Mucosa of stomach (tissue), 1 donor: ENCODE data around the gene RAP1GAP2.

Experiments used
- H3K27me3 ChIP-seq: one replicate; pipeline ENCODE4 v1.7.0; 2013; ENCODE audit warnings: mild to moderate bottlenecking, low read length; ENCODE audit not compliant: control insufficient read depth, insufficient read depth
- H3K36me3 ChIP-seq: one replicate; pipeline ENCODE4 v1.7.0; 2013; ENCODE audit warnings: low read length; ENCODE audit not compliant: control insufficient read depth, insufficient read depth
- H3K4me1 ChIP-seq: one replicate; pipeline ENCODE4 v1.7.0; 2013; ENCODE audit warnings: mild to moderate bottlenecking, low read length; ENCODE audit not compliant: control insufficient read depth, insufficient read depth
- H3K4me3 ChIP-seq: one replicate; pipeline ENCODE4 v1.7.0; 2013; ENCODE audit warnings: low read length
- H3K9ac ChIP-seq: one replicate; pipeline ENCODE4 v1.7.0; 2013; ENCODE audit warnings: mild to moderate bottlenecking, low read length, moderate library complexity
- H3K9me3 ChIP-seq: one replicate; pipeline ENCODE4 v1.7.0; 2013; ENCODE audit warnings: mild to moderate bottlenecking, low read length, moderate library complexity; ENCODE audit not compliant: control insufficient read depth
- donor health status: Pancreatic carcinoma.

Gene RAP1GAP2

DNA sequence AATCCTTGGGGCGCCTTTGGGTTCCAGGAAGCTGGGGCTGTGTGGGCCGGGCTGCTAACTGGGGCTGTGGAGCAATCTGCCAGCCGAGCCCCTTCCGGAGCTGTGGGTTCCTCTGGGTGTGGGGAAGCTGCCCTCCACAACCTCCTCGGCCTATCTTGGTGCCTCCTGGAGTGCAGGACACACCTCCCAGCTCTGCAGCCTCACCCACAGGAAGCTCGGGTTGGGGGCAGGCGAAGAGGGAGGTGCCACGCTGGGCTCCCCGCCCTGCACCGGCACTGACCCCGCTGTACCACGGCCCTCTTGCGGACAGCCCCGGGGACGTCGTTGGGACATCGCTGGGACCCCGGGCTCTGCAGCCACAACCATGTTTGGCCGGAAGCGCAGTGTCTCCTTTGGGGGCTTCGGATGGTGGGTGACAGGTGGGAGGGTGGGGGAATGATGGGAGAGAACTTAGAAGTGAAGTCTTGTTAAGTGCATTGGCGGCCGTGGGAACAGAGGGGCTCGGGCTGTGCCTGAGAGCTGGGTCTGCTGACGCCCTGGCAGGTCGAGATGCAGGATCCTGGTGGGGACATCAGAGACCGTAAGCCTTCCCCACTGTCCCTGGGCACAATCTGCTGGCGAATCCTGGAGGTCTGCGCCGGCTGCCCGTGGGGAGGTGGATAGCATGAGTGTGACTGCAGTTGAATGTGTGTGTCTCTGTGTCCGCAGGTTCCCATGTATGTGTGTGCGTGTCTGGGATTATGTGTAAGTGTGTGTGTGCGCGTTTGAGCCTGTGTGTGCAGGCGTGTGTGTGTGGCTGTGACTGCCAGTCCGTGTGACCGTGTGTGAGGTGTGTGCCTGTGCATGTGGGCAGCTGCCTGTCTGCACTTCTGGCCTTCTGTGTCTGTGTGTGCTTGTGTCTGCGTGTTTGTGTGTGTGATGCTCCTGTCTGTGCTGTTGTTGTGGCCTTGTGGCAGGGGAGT is at the start of gene RAP1GAP2:
RAP1GAP2 (plus strand) TSS at position 275 of the 962 bp plus-strand sequence; CDS start at position 365, 90 bp downstream.
- H3K9me3 ChIP-seq: no peaks in the 10 kb centered on the region
- H3K9ac ChIP-seq: peak within 1 kb of the TSS; percentile 70
- peak within 1 kb of the TSS; percentile 86 for H3K4me3 ChIP-seq
- no peaks in the 10 kb centered on the region for H3K27me3 ChIP-seq
- H3K4me1 ChIP-seq: peaks cover 26% of the 10 kb centered on the region
- no peaks in the 10 kb centered on the region for H3K36me3 ChIP-seq

DNA sequence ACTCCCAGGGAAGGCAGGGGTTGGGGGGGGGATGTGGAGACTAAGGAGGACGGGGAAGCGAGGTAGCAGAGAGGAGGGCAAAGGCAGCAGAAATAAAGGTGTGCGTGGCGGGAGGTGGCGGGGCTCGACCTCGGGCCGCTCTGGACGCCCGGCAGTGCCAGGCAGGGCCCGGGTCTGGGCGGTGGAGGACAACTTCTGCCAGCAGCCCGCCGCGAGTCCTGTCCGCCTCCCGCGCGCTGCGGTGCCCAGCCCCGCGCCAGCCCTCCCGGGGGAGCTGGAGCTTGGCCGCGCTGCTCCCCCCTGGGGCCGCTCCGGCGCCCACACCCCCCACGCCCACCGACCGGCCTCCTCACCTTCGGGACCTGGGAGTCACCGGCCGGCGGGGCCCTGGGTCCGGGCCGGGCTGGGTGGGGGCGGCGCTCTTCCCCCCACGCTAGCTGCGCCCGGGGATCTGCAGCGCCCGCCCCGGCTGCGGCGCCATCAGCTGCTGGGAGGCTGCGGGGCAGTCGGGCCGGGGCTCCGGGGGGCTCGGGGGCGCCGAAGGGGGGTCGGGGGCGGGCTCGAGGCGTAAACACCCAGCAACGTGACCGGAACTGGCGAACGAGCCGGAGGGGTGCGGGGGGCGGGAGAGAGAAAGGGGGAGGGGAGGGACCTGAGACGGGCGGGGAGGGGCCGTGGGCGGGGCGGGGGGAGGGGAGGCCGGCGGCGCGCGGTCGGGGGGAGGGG is 47.0 kb upstream of the RAP1GAP2 start, which contains the start of gene CCDC92B:
CCDC92B (minus strand) TSS at position 595 of the 726 bp plus-strand sequence. CDS start 14,507 bp downstream, outside the sequence.
- peaks cover 35% of the 10 kb centered on the region for H3K27me3 ChIP-seq
- no peaks in the 10 kb centered on the region for H3K36me3 ChIP-seq
- H3K4me1 ChIP-seq: no peaks in the 10 kb centered on the region
- no peaks in the 10 kb centered on the region for H3K9me3 ChIP-seq
- no peak within 1 kb of the TSS for H3K4me3 ChIP-seq
- no peak within 1 kb of the TSS for H3K9ac ChIP-seq

DNA sequence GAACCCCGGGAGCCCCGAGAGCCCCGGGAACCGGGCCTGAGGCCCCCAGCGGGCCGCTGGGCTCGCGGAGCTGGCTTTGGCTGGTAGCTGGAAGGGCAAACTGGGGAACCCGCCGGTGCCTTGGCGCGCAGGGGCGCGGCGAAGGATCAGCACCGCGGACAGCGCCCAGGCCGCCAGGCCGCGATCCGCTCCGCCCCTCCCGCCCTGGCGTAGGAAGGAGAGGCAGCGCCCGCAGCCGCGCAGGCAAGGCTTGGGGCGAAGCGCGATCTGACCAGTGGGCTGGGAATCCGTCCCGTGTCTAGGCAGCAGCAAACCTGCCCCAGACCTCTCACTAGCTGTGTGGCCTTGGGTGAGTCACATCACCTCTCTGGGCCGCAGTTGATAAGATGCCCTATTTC is 46.5 kb upstream of the RAP1GAP2 start:
- no peaks in the 10 kb centered on the region for H3K36me3 ChIP-seq
- H3K4me1 ChIP-seq: no peaks in the 10 kb centered on the region
- H3K27me3 ChIP-seq: peaks cover 35% of the 10 kb centered on the region
- no peak overlapping the region for H3K4me3 ChIP-seq
- H3K9ac ChIP-seq: no peak overlapping the region
- H3K9me3 ChIP-seq: no peaks in the 10 kb centered on the region

DNA sequence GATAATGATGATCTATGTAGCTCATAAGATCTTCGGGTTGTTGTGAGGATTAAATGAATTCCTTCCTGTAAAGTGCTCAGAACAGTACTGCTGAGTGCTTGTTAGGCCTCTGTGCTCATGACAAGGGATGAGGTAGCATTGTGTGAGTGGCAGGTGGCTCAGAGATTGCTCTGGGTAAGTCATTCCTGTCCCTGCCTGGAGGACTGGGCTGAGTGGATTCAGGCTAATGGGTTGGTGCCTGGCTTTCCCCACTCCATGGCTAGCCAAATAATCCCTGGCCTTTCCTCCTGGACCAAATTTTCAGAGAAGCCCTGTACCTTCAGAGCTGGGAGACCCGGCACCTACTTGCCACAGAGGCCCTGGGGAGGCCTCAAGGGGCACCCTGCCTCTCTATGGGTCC is 45.5 kb upstream of the RAP1GAP2 start:
- no peaks in the 10 kb centered on the region for H3K36me3 ChIP-seq
- no peak overlapping the region for H3K4me3 ChIP-seq
- H3K9me3 ChIP-seq: no peaks in the 10 kb centered on the region
- no peaks in the 10 kb centered on the region for H3K4me1 ChIP-seq
- H3K9ac ChIP-seq: no peak overlapping the region
- H3K27me3 ChIP-seq: peaks cover 35% of the 10 kb centered on the region

DNA sequence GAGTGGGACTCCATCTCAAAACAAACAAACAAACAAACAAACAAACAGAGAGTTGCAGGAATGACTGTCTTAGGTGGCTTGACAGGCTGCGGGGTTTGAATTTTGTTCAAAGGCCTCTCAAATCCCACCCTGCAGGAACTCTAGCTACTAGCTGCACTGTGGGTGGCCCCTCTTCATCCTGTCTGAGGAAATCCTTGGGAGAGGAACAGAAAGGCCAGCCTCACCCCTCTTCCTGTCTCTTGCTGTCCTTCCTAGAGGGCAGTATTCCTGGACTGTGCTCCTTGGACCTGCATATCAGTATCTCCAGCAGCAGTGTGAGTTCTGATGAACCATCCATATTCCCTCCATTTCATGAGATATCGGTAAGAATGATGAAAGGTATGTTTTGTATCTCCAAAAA is 44.7 kb upstream of the RAP1GAP2 start:
- Histone ChIP-seq H3K4me1 (no peaks in the 10 kb centered on the region), H3K9ac (no peak overlapping the region), H3K27me3 (peaks cover 39% of the 10 kb centered on the region), H3K36me3 (no peaks in the 10 kb centered on the region), H3K9me3 (no peaks in the 10 kb centered on the region), H3K4me3 (no peak overlapping the region)

DNA sequence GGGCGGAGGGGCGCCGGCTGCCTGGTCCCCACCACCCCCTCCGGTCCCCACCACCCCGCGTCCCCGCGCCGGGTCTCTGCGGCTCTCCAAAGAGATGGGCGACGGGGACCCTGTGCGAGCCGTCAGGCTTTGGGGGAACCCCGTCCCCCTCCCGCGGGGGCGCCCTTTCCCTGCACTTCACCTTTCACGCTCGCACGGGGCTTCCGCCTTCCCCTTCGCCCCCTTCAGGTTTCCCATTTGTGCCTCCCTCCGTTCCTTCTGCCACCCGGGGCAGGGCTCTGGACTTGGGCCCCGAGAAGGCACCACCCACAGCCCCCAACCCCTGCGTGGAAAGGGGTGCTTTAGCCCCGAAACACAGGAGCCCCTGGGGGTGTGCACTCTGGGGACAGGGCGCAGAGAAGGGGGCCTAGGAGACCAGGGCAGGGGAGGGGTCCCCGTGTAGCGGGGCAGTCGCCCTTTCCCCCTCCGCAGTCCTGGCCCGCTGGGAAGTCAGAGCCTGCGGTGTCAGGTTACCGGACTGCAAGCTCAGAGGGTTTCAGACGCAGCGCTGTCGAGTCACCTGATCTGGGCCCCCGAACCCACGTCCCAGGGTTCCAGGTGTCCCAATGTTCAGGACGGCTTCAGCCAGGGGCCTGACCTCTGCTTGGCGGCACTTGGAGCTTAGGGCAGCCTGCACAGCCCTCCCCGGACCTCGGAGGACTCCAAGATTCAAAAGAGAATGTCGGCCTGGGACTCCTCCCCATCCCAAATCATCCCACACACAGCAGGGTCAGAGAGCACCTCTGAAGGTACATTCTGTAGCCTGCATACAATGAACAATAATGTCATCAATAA is 40.1 kb upstream of the RAP1GAP2 start:
- no peaks in the 10 kb centered on the region for H3K4me1 ChIP-seq
- H3K9ac ChIP-seq: no peak overlapping the region
- no peak overlapping the region for H3K4me3 ChIP-seq
- no peaks in the 10 kb centered on the region for H3K36me3 ChIP-seq
- peaks cover 26% of the 10 kb centered on the region for H3K27me3 ChIP-seq
- no peaks in the 10 kb centered on the region for H3K9me3 ChIP-seq

DNA sequence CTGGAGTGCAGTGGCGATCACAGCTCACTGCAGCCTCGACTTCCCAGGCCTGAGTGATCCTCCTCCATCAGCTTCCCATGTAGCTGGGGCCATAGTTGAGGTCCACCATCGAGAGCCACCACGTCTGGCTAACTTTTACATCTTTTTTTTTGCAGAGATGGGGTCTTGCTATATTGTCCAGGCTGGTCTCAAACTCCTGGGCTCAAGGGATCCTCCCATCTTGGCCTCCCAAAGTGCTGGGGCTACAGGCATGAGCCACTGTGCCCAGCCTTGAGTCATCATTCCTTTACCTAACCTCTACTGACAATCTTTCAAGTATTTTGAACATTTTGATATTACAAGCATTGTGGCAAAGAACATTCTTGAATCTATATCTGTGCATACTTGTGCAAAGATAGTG is 37.4 kb upstream of the RAP1GAP2 start:
- H3K9me3 ChIP-seq: no peaks in the 10 kb centered on the region
- H3K9ac ChIP-seq: no peak overlapping the region
- peaks cover 19% of the 10 kb centered on the region for H3K27me3 ChIP-seq
- no peaks in the 10 kb centered on the region for H3K4me1 ChIP-seq
- H3K36me3 ChIP-seq: no peaks in the 10 kb centered on the region
- H3K4me3 ChIP-seq: no peak overlapping the region

DNA sequence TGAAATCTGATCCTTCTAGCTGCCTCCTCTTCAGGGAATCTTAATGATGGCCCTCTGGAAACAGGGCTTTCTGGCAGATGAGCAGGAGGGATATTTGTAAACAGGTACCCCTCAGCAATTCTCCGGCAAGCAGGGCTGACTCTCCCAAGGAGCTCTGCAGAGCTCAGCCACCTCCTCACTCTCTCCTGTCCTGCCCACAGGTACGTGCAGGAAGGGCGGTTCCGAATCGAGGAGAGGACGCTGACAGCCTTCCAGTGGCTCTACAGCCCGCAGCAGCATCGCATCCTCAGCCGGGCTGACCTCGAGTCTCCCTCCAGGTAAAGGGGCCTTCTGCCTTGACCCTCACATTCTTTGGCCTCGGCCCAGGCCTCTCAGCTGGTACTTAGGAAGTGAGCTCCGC is 26.1 kb upstream of the RAP1GAP2 start:
- no peak overlapping the region for H3K9ac ChIP-seq
- H3K4me1 ChIP-seq: no peaks in the 10 kb centered on the region
- H3K36me3 ChIP-seq: no peaks in the 10 kb centered on the region
- no peak overlapping the region for H3K4me3 ChIP-seq
- H3K27me3 ChIP-seq: peaks cover 6% of the 10 kb centered on the region
- H3K9me3 ChIP-seq: no peaks in the 10 kb centered on the region

DNA sequence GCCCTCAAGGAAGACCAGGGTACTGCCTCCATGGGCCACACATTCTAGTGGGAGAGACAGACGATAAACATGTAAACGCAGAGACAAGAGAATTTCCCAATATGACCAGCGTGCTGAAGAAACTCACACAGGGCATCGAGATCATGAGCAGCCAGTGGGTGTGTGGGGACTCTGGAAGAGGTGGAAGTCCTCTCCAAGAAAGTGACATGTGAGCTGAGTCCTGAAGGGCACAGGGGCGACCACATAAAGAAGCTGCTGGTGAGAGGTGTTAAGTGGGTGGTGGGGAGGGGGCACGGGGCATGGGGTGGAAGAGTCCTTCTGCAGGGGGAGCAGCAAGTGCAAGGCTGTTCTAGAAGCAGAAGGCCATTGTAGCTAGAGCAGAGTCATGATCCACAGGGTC is 21.0 kb upstream of the RAP1GAP2 start:
- Histone ChIP-seq H3K36me3 (no peaks in the 10 kb centered on the region), H3K9me3 (no peaks in the 10 kb centered on the region), H3K4me1 (peaks cover 8% of the 10 kb centered on the region), H3K9ac (no peak overlapping the region), H3K4me3 (no peak overlapping the region), H3K27me3 (peaks cover 42% of the 10 kb centered on the region)

DNA sequence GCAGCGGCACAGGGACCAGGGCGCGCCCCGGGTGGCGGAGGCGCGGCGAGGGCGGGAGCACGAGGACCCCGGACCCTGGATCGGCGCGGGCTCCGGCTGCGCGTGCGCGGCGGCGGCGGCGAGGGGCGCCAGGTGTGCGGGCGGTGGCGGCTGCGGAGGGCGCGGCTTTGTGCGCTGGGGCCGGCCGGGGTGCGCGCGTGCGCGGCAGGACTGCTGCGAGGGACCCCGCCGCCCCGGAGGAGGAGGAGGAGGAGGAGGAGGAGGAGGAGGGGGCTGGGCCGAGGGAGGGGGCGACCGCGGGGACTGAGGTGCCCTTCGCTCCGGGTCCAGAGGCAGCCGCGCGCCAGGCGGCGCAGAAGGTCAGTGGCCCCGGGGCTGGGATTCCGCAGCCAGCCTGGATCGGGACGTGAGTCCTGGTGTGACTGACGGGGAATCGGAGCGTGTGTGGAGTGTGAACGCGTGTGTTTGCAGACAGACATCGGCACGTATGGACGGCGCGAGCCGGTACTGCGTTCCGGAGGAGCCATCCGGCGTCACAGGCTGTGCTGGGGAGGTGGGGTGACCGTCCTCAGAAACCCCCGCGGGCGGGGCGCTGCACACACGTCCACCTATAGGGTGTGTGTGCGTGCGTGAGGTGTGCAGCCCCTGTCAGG is 19.5 kb upstream of the RAP1GAP2 start:
- Histone ChIP-seq H3K36me3 (no peaks in the 10 kb centered on the region), H3K4me3 (peak overlapping the region; percentile 14), H3K27me3 (peaks cover 42% of the 10 kb centered on the region), H3K9ac (no peak overlapping the region), H3K4me1 (peaks cover 8% of the 10 kb centered on the region), H3K9me3 (no peaks in the 10 kb centered on the region)

DNA sequence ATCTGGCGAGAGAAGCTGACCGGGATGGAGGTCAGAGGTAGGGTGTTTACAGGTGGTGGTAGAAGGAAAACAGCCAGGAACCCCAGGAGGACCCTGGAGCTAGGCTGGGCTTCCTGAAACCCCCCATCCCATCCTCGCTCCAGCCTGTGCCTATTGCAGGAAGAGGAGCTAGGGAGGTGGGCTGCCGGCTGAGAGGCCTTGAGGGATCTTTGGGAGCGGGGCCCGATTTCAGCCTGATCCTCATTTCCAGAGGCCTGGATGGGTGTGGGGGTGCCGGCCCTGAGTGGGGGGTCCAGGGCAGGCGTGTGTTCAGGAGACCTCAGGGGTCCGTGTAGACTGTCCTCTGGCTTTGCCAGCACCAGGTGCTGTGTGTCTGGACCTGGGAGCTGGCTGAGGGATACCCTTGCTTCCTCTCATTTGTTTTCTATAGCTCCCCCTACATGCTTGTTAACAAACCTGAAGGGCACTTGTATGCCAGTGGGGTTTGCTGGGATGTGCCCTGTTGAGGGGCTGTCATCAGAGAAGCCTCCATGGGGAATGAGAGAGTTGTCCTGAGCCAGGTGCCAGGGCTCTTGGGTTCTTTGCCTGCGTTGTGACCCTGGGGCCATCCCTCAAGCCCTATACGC is 18.9 kb upstream of the RAP1GAP2 start:
- peaks cover 8% of the 10 kb centered on the region for H3K4me1 ChIP-seq
- no peaks in the 10 kb centered on the region for H3K9me3 ChIP-seq
- peaks cover 42% of the 10 kb centered on the region for H3K27me3 ChIP-seq
- H3K4me3 ChIP-seq: peak overlapping the region; percentile 14
- no peaks in the 10 kb centered on the region for H3K36me3 ChIP-seq
- H3K9ac ChIP-seq: no peak overlapping the region
